Ishikawa (cell line): ENCODE data around the gene MACROD2.

ENCODE experiments used
- CEBPB ChIP-seq: IDR thresholded peaks from 2 replicates; pipeline ENCODE4 v1.6.1; 2012
- CREB1 ChIP-seq: IDR thresholded peaks from 2 replicates; pipeline ENCODE4 v1.6.1; 2012; ENCODE audit warnings: low read depth
- EGR1 ChIP-seq: IDR thresholded peaks from 2 replicates; pipeline ENCODE4 v1.6.1; 2012
- EP300 ChIP-seq: IDR thresholded peaks from 2 replicates; pipeline ENCODE4 v1.6.1; 2012; ENCODE audit warnings: borderline replicate concordance
- FOXM1 ChIP-seq: IDR thresholded peaks from 2 replicates; pipeline ENCODE4 v1.6.1; 2012; ENCODE audit warnings: low read depth, borderline replicate concordance
- MAX ChIP-seq: IDR thresholded peaks from 2 replicates; pipeline ENCODE4 v1.6.1; 2012
- NFIC ChIP-seq: IDR thresholded peaks from 2 replicates; pipeline ENCODE4 v1.6.1; 2012
- RAD21 ChIP-seq: IDR thresholded peaks from 2 replicates; pipeline ENCODE4 v1.6.1; 2012; ENCODE audit warnings: low read depth
- TAF1 ChIP-seq: IDR thresholded peaks from 2 replicates; pipeline ENCODE4 v1.6.1; 2012; ENCODE audit warnings: low read depth, mild to moderate bottlenecking
- TCF12 ChIP-seq: IDR thresholded peaks from 2 replicates; pipeline ENCODE4 v1.6.1; 2012; ENCODE audit warnings: low read depth
- TEAD4 ChIP-seq: IDR thresholded peaks from 2 replicates; pipeline ENCODE4 v1.6.1; 2012
- USF1 ChIP-seq: IDR thresholded peaks from 2 replicates; pipeline ENCODE4 v1.6.1; 2012
- YY1 ChIP-seq: IDR thresholded peaks from 2 replicates; pipeline ENCODE4 v1.6.1; 2012; ENCODE audit warnings: low read depth
- ZBTB7A ChIP-seq: IDR thresholded peaks from 2 replicates; pipeline ENCODE4 v1.6.1; 2012; ENCODE audit warnings: low read depth
- TF ChIP-seq, protein P1 (sequence below): IDR thresholded peaks from 2 replicates; pipeline ENCODE4 v1.6.1; 2012; ENCODE audit warnings: low read depth, mild to moderate bottlenecking

MACROD2 gene

DNA sequence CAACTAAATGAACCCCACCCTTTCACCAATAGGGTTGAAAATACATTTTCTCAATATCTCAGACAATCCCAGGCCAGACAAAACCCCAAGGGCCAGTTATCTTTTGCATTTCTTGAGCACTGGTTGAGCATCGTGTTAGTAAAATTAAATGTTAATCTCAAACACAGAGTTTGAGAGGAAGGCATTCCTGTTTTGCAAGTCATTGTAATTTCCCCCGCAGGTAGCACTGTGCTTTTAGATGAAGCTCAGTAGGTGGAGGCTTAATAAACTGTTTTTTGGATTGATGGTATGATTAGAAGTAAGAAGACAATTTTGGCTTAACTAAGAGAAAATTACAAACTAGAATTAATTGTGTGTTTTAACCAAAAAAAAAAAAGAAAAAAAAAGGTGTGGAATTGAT, 1340.7 kb downstream of the MACROD2 start:
- no peak for TF ChIP-seq RAD21
- no peak for TF ChIP-seq TEAD4
- no peak for TF ChIP-seq NFIC
- no peak for TF ChIP-seq TAF1
- no peak for TF ChIP-seq YY1
- TF ChIP-seq EP300, result no peak
- TF ChIP-seq, protein P1, sequence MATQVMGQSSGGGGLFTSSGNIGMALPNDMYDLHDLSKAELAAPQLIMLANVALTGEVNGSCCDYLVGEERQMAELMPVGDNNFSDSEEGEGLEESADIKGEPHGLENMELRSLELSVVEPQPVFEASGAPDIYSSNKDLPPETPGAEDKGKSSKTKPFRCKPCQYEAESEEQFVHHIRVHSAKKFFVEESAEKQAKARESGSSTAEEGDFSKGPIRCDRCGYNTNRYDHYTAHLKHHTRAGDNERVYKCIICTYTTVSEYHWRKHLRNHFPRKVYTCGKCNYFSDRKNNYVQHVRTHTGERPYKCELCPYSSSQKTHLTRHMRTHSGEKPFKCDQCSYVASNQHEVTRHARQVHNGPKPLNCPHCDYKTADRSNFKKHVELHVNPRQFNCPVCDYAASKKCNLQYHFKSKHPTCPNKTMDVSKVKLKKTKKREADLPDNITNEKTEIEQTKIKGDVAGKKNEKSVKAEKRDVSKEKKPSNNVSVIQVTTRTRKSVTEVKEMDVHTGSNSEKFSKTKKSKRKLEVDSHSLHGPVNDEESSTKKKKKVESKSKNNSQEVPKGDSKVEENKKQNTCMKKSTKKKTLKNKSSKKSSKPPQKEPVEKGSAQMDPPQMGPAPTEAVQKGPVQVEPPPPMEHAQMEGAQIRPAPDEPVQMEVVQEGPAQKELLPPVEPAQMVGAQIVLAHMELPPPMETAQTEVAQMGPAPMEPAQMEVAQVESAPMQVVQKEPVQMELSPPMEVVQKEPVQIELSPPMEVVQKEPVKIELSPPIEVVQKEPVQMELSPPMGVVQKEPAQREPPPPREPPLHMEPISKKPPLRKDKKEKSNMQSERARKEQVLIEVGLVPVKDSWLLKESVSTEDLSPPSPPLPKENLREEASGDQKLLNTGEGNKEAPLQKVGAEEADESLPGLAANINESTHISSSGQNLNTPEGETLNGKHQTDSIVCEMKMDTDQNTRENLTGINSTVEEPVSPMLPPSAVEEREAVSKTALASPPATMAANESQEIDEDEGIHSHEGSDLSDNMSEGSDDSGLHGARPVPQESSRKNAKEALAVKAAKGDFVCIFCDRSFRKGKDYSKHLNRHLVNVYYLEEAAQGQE, result no peak
- TF ChIP-seq FOXM1, result no peak

DNA sequence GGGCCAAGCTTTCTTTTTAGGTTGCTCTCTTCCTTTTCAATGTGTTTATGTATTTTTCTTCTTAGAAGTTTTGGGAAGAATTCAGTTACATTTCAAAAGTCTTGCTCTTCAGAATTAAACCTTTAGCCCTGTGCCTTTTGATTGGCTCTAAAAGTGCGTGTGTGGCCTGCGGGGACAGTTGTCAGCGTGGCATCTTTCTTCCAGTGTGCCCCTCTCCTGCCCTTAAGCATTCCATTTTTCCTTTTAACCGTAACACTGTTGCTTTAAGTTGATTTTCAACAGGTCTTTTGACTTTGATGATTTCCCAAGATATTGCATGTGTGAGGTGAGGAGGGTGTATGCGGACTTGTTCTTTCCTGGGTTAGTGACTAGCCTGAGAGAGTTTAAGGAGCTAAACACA, 1341.2 kb downstream of the MACROD2 start:
- TF ChIP-seq USF1, result no peak
- TF ChIP-seq TAF1, result no peak

- TF ChIP-seq FOXM1, result no peak
- no peak for TF ChIP-seq ZBTB7A
- no peak for TF ChIP-seq CEBPB
- no peak for TF ChIP-seq EGR1
- TF ChIP-seq TCF12, result no peak
- no peak for TF ChIP-seq MAX
- TF ChIP-seq EP300, result no peak
- TF ChIP-seq RAD21, result no peak
- no peak for TF ChIP-seq NFIC
- TF ChIP-seq USF1, result no peak
- TF ChIP-seq, protein P1, result no peak
- TF ChIP-seq YY1, result no peak
- no peak for TF ChIP-seq CREB1
Measured at GRCh38 chr20:15339264-15339663, 1343.9 kb downstream of the MACROD2 start.

GRCh38 chr20:15342991-15343523, 1347.7 kb downstream of the MACROD2 start:
- TF ChIP-seq EGR1 (no peak), MAX (no peak), CREB1 (no peak)

DNA sequence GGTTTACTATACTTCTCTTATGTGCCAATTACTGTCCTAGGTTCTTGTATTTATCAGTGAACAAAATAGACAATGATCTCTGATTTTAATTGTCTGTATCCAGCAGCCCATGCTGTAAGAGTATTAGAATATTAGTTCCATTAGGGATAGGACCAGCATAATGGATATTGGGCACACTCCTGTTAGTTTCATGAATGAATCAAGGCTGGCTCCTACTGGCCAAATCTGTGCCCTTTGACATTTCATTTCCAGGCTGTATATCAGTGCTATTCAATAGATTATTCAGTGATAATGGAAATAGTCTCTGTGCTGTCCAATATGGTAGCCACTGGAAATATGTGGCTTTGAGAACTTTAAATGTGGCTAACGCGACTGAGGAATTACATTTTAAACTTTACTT, 1350.0 kb downstream of the MACROD2 start:
- TF ChIP-seq TCF12, result no peak
- no peak for TF ChIP-seq NFIC
- TF ChIP-seq CREB1, result no peak
- TF ChIP-seq YY1, result no peak
- TF ChIP-seq TEAD4, result no peak
- no peak for TF ChIP-seq MAX
- TF ChIP-seq USF1, result no peak
- TF ChIP-seq TAF1, result no peak
- no peak for TF ChIP-seq ZBTB7A
- TF ChIP-seq EGR1, result no peak

DNA sequence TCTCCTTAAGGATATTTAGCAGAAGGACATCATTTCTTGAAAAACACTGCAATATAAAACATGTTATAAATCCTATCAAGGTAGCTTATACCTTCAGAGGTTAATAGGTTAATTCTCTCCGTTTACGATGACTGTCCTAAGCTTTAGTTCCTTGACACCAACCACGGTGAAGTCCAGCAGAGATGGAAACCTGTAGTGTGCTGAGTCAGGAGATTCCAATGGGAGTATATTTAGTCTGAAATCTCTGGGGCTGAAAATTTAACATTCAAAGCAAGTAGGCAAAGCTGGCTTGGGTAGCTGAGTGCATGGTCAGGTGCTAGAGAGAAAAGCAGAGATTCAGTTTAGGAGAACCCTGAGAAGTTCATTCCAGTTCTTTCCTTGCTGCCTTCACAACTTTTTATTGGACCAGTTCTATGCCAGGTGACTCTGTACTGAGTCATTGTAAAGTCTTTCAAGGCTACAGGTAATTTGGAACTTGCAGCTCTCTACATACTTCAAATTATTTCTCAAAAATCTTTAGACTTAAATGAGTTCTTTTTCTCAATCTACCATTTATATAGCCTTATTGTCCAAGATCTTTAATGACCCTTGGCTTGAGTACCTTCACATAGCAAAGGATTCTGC, 1351.5 kb downstream of the MACROD2 start:
- TF ChIP-seq CEBPB, result no peak
- TF ChIP-seq CREB1, result no peak
- no peak for TF ChIP-seq USF1
- TF ChIP-seq, protein P1, result no peak
- TF ChIP-seq EP300, result no peak
- TF ChIP-seq TAF1, result no peak
- TF ChIP-seq EGR1, result no peak
- no peak for TF ChIP-seq MAX
- TF ChIP-seq TCF12, result no peak
- no peak for TF ChIP-seq TEAD4
- no peak for TF ChIP-seq ZBTB7A
- TF ChIP-seq NFIC, result no peak
- no peak for TF ChIP-seq FOXM1
- TF ChIP-seq RAD21, result no peak
- TF ChIP-seq YY1, result no peak
